Measurements from ENCODE around the gene DNM2. TPM values are rescaled to one million over a fixed set of nuclear protein-coding genes. Genes with fewer than 3 reads are reported as not detected.
A peak's percentile ranks its signal among the peaks of the same experiment; 100 is the strongest.
"Not testable (repeated sequence)": the region's sequence is repeated elsewhere in the genome, so short reads cannot be mapped to it uniquely, and the experiment has no call there.

DNM2 gene
- polyA plus RNA-seq, 4 donors: 130 to 145 (median 136) TPM

DNA sequence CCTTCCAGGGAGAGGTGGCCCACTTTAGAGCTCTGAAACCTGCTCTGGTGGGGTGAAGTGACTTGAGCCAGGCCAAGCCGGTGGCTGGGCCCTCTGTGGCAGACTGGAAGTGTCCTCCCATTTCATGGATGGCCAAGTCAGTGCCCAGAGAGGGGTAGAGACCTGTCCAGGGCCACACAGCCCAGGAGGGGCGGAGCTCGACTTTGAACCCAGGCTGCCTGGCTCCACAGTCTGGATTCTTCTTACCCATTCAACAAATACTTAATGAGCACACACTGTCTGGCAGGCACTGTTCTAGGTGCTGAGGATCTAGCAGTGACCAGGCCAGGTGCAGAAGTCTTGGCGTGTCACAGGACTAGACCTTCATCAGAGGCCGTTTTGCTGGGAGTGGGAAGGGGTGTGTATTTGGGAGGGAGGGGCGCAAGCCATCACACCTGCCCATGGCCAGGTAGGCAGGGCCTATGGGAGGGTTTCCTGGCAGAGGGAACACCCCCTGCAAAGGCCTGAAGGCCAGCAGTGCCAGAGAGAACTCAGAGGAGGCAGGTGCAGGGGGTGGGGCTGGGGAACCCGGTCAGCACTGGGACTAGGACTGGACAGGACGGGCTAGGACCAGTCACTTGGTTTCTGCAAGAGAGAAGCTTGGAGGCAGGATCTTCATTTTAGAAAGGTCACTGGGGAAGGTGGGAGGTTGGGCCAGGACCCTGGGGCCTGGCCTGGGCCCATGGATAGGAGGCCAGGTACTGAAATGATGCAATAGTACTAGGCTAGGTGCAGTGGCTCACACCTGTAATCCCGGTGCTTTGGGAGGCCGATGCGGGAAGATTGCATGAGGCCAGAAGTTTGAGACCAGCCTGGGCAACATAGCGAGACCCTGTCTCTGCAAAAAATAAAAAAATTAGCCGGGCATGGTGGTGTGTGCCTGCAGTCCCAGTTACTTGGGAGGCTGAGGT, 31.8 kb downstream of the DNM2 start:
- no peak for DNase-seq (ENCODE audit: low read depth in 4 of 4, low spot score in 3 of 4)

DNA sequence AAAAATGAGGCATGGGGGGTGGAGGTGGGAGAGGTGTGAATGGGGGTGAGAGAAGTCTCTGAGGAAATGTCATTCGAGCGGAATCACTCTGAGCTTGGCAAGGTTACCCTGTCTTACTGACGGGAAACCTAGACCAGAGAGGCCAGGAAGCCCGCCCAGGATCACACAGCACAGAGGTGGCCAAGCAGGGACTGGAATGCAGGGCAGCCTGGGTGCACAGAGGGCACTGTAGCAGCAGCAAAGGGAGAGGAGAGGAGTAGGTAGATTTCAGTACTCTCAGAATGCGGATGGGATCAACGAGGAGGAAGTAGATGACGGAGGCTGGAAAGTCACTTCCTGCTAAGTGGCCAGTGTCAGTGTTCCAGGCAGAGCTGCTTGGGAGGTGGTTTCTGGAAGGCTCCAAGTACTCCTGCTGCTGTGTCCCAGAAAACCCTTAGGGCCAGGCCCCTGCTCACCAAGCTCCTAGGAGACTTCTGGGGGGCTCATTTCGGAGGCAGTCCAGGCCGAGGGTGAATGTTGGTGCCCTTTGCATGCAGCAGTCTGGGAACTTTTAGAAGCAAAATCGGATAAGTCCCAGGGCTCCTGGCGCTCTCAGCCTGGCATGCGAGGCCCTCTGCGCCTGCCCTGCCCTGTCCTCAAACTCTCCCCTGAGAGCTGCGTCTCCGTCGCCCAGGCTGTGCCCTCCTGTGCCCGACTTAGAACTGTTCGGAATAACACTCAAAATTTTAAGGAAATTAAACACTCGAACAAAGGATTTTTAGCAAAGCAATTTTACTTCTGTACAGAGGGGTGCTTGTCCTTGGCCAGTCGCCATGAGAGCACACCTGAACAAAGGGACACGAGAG, 33.5 kb downstream of the DNM2 start:
- DNase-seq (ENCODE audit: low read depth in 4 of 4, low spot score in 3 of 4): no peak

DNA sequence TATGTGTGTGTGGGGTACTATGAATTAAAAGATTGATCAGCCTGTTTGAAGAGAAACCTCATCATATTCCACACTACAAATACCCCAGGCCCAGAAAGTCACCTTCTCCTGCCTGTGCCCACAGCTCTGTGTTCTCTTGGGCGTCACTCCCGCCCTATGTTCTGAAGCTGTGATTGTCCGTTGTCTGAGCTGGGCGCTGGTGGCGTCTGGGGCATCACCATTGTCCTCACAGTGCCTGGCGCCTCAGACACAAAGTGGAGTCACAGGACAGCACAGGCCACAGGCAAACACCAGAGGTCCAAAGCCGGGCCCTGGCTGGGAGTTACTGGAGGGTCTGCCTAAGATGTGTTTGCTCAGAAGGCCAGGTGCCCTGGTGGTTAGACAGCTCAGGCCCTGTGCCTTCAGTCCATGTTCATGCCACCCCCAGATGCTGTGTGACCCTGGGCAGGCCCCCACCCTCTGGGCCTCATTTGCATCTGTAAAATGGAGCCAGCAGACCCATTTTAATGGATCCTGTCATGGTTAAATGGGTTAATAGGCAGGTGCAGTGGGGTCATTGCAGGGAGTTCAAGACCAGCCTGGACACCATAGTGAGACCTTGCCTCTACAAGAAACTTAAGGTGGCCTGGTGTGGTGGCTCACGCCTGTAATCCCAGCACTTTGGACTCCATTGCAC, 34.5 kb downstream of the DNM2 start:
- DNase-seq (ENCODE audit: low read depth in 4 of 4, low spot score in 3 of 4): no peak

DNA sequence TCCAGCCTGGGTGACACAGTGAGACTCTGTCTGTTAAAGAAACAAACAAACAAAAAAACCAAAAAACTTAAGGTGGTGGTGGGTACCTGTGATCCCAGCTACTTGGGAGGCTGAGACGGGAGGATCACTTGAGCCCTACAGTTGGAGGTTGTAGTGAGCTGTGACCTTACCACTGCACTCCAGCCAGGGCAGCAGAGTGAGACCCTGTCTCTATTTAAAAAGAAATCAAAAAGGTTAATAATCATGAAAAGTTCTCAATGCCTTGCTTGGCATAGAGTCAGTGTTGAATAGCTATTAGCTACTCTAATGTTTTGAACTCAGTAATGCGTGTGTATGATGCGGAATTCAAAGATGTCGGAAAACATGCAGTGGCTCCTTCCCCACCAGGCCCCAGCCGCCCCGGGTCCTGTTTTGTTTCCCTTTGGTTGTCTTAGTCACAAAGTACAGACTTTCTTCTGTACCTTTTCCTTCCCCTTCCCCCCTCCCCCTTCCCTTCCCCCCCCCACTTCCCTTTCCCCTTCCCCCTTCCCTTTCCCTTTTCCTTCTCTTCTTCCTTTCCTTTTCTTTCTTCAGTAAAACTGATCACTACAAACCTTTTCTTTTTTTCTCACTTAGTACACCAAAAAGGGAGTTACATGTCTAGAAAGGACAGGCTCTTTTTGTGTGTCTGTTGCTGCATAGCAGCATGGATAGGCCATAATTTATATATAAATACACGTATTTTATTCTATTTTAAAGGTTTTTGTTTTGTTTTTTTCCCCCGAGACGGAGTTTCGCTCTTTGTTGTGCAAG, 35.2 kb downstream of the DNM2 start:
- no peak for DNase-seq (ENCODE audit: low read depth in 4 of 4, low spot score in 3 of 4)

DNA sequence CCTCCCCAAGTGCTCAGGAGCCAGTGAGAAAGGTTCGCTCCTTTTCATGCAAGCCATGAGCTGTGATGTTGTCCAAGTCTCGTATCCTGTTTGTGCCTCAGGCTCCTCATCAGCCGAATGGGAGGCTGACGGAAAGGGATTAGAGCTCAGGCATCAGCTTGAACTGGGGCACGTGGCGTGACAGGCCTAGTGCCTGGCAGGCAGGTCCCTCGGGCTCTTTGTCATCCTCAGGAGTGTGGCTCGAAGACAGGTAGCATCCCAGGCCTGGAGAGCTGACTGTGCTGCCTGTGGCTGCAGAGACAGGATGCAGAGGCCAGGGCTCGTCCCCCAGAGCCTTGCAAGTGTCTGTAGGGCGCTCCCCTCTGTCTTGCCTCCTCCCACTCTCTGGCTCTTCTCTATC, 38.5 kb downstream of the DNM2 start:
- DNase-seq (ENCODE audit: low read depth in 4 of 4, low spot score in 3 of 4): no peak

DNA sequence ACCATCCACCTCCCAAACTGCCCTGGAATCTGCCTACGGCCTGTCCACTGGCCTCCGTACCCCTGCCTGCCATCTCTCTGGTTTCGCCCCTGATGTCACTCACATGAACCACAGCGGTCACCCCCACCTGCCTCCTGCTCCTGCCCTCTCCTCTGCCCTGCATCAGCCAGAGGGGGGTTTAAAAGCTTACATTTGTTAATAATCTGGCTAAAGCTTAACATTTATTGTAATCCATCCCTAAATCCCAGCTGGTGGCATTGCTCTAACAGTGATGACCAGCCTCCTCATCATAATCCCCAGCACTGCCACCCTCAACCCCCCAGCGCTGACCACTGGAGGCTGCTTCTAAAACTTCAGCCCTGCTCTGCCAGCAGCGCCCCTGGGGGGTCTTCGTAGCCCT, 38.9 kb downstream of the DNM2 start:
- DNase-seq (ENCODE audit: low read depth in 4 of 4, low spot score in 3 of 4): no peak

DNA sequence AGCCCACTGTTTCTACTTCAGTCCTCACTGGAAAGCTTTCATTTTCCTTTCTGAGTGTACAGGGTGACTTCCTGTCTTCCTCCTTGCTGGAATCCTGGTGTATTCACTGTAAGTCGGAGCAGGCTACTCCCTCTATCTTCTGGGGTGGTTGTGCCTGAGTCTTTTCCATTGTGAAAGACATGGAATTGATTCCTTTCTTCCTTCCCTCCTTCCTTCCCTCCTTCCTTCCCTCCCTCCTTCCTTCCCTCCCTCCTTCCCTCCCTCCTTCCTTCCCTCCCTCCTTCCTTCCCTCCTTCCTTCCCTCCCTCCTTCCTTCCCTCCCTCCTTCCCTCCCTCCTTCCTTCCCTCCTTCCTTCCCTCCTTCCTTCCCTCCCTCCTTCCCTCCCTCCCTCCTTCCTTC, 40.2 kb downstream of the DNM2 start:
- DNase-seq (ENCODE audit: low read depth in 4 of 4, low spot score in 3 of 4): not testable (repeated sequence)

DNA sequence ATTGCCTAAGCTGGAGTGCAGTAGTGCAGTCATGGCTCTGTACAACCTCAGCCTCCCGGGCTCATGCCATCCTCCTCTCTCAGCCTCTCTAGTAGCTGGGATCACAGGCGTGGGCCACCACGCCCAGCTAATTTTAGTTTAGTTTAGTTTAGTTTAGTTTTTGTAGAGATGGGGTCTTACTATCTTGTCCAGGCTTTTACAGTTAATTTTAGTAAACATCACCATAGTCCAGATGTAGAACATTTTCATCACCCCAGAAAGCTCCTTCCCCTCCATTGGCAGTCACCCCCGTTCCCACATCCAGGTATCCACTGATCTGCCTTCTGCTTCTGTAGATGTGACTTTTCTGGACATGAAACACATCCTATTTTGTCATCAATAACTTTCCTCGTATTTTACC, 41.1 kb downstream of the DNM2 start:
- DNase-seq (ENCODE audit: low read depth in 4 of 4, low spot score in 3 of 4): no peak

DNA sequence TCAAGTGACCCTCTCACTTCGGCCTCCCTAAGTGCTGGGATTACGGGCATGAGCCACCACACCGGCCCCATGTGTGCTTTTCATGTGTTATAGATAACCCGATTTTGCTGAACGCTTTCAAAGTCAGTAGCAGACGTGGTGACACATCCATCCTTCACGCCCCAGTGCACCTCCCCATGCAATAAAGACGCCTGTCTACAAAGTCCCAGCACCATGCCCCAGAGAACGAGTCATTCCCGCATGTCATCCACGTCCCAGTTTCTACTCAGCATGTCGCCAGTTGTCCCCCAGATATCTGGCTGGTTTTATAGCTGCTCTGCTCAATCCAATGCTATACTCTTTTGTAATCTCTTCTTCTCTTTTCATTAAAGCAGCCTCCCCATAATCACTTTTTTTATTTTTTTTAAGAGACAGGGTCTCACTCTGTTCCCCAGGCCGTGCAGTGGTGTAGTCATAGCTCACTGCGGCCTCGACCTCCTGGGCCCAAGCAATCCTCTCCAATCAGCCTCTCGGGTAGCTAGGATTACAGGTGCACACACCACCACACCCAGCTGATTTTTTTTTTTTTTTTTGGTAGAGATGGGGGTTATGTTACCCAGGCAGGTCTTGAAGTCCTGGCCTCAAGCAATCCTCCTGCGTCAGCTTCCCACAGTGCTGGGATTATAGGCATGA, 42.5 kb downstream of the DNM2 start:
- DNase-seq (ENCODE audit: low read depth in 4 of 4, low spot score in 3 of 4): no peak

DNA sequence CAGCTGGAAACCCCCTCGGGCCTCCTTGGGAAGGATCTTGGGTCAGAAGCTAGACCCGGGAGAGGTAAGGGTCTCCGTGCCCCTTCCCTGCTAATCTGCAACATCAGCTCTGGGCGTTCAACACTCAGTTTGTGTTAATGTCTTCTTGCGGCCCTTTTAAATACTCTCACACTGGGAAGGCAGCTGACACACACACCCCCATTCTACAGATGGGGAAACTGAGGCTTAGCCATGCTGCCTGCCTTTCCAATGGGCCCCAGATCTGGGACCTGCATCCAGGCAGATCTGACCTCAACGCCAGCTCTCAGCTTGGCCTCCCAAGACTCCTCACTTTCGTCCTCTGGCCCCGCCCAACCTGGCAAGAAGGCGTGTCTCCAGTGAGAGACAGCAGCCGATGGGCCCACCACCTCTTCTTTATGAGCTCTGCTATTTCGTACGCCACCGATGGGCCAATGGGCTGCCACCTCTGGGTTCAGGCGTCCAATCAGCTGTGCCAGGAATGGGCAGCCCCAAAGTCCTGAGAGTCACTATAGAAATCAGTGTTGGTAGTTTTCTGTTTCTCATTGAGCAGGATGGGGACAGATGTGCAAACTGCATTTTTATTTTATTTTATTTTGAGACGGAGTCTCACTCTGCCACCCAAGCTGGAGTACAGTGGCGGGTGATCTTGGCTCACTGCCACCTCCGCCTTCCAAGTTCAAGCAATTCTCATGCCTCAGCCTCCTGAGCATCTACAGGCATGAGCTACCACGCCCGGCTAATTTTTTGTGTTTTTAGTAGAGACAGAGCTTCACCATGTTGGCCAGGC, 43.8 kb downstream of the DNM2 start:
- DNase-seq (ENCODE audit: low read depth in 4 of 4, low spot score in 3 of 4): no peak

DNA sequence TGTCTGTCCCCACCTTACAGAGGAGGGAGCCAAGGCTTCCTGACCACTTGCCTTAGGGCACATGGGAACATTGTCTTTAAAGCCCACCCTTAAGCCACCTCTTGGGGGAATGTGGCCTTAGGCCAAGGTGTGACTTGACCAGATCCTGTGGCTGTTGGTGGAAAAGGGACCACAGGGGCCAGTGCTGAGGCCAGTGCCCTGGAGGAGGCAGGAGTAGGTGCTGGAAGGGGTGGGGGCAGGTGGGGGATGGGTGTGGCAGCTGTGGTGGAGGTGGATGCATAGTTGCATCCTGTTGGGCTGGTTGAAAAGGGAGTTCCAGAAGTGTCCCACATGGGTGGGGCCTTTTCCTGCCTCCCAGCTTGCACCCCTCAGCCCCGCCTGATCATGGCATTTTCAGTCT, 44.8 kb downstream of the DNM2 start:
- no peak for DNase-seq (ENCODE audit: low read depth in 4 of 4, low spot score in 3 of 4)

DNA sequence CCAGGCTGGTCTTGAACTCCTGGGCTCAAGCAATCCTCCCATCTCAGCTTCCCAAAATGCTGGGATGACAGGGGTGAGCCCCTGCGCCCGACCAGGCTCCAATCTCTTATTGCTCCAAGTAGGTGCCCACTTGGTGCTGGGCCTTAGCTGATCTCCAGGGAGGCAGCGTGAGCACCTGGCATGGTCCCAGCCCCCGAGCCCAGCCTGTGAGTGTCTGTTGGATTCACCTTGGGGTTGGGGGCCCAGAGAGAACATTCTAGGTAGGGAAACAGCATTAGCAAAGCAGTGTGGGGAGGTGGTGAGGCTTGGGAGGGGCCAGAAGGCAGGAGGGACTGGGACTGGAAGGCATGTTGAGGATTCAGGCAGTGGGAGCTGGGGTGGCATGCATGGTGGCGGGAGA, 45.5 kb downstream of the DNM2 start:
- no peak for DNase-seq (ENCODE audit: low read depth in 4 of 4, low spot score in 3 of 4)

DNA sequence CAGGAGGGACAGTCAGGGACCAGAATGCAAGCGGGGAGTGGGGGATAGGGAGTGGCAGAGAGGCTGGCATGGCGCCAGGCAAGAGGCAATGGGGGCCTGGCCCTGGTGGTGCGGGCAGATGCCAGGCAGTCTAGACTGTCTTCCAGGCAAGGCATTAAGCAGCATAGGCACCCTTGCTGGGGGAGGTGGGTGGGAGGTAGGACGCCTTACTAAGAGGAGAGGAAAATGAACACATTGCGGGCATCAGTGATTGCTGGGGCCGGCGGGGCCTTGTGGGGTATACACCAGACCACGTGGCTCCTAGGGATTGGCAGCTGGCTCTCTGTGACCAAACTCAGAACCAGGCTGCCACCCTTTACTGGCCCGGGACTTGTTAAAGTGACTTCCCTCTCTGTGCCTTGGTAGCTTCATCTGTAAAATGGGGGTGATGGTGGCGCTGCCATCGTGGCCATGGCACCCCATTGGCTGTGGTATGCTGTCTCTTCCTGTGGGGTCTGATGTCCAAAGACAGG, 46.0 kb downstream of the DNM2 start:
- DNase-seq (ENCODE audit: low read depth in 4 of 4, low spot score in 3 of 4): no peak

DNA sequence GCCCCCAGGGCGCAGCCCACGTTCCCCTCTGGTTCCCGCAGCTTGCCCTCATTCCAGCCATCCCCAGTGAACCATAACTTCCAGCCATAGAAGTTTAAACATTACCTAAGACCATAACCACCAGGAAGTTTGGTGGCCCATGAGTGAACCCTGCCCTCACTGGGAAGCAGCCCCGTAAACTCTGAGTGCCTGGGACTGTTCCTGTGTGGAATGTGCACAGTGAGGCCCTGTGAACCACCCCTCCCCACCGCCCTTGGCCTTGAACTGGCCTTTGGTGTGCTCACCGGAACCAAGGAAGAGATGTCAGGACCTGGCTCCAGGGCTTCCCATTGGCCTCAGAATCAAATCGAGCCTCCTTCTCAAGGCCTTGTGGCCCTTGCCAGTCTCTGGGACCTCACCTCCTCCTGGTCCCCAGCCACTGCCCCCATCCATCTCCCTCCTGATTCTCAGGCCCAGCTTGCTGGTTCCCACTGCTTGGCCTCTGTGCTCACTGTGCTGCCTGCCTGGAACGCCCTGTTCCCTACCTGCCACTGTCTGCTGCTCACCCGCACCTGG, 46.5 kb downstream of the DNM2 start:
- peak in 1 of 4 donors; percentile 65 for DNase-seq (ENCODE audit: low read depth in 4 of 4, low spot score in 3 of 4)

DNA sequence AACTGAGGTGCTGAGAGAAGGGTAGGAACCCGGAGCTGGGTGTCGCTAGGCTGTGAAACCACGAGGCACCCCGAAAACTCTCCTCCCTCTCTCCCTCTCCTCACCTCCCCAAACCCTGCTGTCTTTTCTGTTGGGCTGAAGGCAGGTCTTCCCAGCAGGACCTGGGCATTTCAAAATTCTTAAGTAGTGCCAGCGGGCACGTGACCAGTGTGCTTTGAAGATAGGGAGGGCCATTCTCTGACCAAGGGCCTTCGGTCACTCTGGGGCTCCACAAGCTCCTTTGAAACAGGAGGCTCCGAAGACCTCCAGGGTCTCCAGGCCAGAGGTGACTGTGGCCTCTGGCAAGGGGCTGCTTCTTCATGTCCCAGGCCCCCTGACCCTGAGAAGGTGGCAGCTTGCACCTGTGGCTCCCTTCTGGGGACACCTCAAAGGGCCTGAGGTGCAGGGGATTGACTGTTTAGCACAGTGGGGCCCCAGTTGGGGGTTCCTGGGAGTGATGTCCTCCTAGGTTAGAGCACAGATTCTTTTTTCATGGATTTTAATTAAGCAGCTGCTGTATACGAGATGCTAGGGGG, 48.3 kb downstream of the DNM2 start:
- DNase-seq (ENCODE audit: low read depth in 4 of 4, low spot score in 3 of 4): no peak

DNA sequence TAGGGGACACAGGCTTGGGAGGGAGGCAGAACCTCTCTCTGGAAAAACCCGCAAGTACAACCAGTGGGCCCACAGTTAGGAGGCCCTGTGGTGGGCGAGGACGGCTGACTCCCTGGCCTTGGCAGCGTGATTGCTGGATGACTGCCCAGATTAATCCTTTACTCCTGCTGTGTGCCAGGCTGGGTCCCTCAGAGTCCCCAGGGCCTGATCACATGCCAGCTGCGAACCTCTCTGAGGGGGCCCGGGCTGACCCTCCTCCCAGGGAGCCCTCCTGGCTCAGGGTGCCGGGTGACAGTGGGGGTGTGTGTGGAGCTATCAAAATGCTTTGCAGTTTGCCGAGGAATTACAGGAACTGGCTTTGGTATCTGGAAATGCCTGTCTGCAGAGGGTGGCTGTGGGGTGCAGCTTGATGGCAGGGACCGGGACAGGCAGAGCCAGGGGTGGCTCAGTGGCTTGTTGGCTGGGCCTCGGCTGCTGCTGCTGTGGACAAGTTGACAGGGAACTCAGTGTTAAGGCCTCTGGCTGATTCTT, 48.9 kb downstream of the DNM2 start:
- no peak for DNase-seq (ENCODE audit: low read depth in 4 of 4, low spot score in 3 of 4)

DNA sequence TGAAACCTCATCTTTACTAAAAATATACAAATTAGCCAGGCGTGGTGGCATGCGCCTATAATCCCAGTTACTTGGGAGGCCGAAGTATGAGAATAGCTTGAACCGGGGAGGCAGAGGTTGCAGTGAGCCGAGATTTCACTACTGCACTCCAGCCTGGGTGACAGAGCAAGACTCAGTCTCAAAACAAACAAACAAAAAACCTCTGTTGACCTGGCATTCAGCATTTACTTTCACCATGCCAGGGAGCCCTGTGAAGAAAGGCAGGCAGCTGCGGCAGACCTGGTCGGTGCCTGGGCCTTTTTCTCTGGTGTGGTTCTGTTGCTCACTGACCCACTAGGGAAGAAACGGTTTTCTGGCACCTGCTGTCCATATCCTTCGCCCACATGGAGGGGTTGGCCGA, 49.8 kb downstream of the DNM2 start:
- no peak for DNase-seq (ENCODE audit: low read depth in 4 of 4, low spot score in 3 of 4)

DNA sequence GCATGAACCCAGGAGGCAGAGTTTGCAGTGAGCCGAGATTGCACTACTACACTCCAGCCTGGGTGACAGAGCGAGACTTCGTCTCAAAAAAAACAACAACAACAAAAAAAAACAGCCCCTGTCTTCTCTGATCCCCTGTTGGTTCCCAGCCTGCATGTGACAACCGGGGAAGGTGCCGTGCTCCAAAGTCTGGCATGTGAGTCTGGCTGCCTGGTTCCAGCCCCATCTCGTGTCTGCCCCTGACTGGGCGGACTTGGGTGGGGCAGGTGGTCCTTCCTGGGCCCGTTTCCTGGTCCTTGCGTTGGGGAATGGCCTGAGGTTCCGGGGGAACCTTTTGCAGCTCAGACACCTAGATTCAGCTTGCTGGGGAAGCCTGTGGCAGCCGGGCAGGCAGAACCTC, 50.5 kb downstream of the DNM2 start:
- no peak for DNase-seq (ENCODE audit: low read depth in 4 of 4, low spot score in 3 of 4)
